ENCODE data around the gene OR6K3. TPM values are rescaled to one million over a fixed set of nuclear protein-coding genes. Genes with fewer than 3 reads are reported as not detected.

OR6K3 gene
- total RNA-seq, 2 donors from 2014 or later, result not detected

Other genes with a start within 250 kb of the OR6K3 start
- not detected for gene OR10R2, start 248.5 kb downstream of the OR6K3 start, total RNA-seq
- gene OR6Y1, start 166.3 kb downstream of the OR6K3 start, total RNA-seq, result not detected
- gene OR6P1, start 150.1 kb downstream of the OR6K3 start, total RNA-seq, result not detected
- not detected for gene OR10X1, start 140.8 kb downstream of the OR6K3 start, total RNA-seq
- gene OR10Z1, start 115.5 kb downstream of the OR6K3 start, total RNA-seq, result not detected
- under 1 TPM in 1 of 2 donors, not detected in 1; 0.28 TPM for gene SPTA1, start 34.0 kb downstream of the OR6K3 start, total RNA-seq
- not detected for gene OR6K2, start 20.1 kb downstream of the OR6K3 start, total RNA-seq
- not detected for gene OR6K6, start 34.0 kb upstream of the OR6K3 start, total RNA-seq
- not detected for gene OR6N1, start 51.5 kb upstream of the OR6K3 start, total RNA-seq
- gene OR6N2, start 60.5 kb upstream of the OR6K3 start, total RNA-seq, result not detected
- gene MNDA, start 110.6 kb upstream of the OR6K3 start, total RNA-seq, result 10 to 100 TPM in 1 of 2 donors, under 1 TPM in 1; 0.36 to 11.4 TPM
- under 1 TPM; 0.18 to 0.51 TPM for gene PYHIN1, start 210.8 kb upstream of the OR6K3 start, total RNA-seq